ENCODE results near the gene SYNC.
"Not testable (repeated sequence)": the region's sequence is repeated elsewhere in the genome, so short reads cannot be mapped to it uniquely, and the experiment has no call there.

Gene SYNC

DNA sequence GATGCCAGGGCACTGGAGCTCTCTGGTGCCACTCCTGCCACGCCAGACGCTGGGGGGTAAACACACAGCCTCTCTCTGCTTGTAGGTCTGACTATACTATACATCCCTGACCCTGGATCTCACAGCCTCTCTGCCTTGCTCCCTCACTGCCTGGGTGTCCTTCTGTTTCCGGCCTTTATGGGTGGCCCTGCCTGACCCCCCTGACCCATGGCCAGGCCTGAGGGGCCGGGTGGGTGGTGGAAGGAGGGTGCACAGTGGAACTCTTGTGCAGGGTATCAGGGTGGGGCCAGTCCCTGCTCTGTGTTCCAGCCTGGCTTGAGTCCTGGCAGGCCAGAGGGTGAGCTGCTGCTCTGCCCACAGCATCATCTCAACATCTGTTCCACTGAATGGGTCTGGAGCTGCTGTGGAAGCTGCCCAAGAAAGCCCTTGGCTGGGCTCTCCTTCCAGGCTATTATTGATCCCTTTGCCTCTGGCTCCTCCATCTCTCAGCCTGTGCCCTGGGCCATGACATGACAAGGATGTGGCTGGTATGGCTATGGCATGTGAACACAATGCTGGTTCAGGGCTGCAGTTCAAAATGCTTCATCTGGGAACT is 17.2 kb upstream of the SYNC start:
- WGBS (ENCODE audit: insufficient coverage, insufficient read length) = no CpG with 5 or more reads among the region's 4 CpGs
- peaks cover 6% of the 10 kb centered on the region for H3K4me1 ChIP-seq (ENCODE audit: control insufficient read depth, insufficient read depth, low read length)
- H3K4me3 ChIP-seq (ENCODE audit: low read length) = no peak overlapping the region
- no peak overlapping the region for H3K27ac ChIP-seq (ENCODE audit: low read length)
- H3K9me3 ChIP-seq (ENCODE audit: control insufficient read depth, insufficient read depth, low read length) = no peaks in the 10 kb centered on the region
- H3K27me3 ChIP-seq (ENCODE audit: control insufficient read depth, insufficient read depth, low read length) = no peaks in the 10 kb centered on the region
- H3K36me3 ChIP-seq (ENCODE audit: control insufficient read depth, insufficient read depth, low read length) = no peaks in the 10 kb centered on the region
- no peak for DNase-seq (ENCODE audit: low read depth, low spot score)

DNA sequence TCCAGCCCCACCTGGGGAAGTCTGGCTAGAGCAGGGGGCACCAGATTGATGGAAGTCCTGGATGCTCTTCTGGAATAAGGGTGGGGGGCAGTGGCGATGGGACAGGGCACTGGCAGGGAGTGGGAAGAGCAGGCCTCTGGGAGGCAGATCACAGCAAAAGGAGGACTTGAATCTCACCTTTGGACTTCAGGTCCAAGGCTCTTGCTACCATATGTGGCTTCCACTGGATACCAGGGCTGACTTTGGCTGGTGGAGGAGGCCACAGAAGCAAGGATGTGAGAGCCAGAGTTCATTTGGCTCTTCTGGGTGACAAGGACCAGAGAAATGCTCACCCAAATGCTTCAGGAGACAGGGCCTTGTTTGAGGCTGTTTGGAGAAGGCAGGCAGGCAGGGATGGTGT is 16.0 kb upstream of the SYNC start:
- Histone ChIP-seq H3K4me1 (ENCODE audit: control insufficient read depth, insufficient read depth, low read length) (peaks cover 3% of the 10 kb centered on the region; the same call in 1 of the 2 replicates), H3K36me3 (ENCODE audit: control insufficient read depth, insufficient read depth, low read length) (no peaks in the 10 kb centered on the region), H3K27me3 (ENCODE audit: control insufficient read depth, insufficient read depth, low read length) (no peaks in the 10 kb centered on the region), H3K4me3 (ENCODE audit: low read length) (no peak overlapping the region), H3K9me3 (ENCODE audit: control insufficient read depth, insufficient read depth, low read length) (no peaks in the 10 kb centered on the region), H3K27ac (ENCODE audit: low read length) (no peak overlapping the region)
- no peak for DNase-seq (ENCODE audit: low read depth, low spot score)
- no CpG with 5 or more reads among the region's 1 CpG for WGBS (ENCODE audit: insufficient coverage, insufficient read length)

DNA sequence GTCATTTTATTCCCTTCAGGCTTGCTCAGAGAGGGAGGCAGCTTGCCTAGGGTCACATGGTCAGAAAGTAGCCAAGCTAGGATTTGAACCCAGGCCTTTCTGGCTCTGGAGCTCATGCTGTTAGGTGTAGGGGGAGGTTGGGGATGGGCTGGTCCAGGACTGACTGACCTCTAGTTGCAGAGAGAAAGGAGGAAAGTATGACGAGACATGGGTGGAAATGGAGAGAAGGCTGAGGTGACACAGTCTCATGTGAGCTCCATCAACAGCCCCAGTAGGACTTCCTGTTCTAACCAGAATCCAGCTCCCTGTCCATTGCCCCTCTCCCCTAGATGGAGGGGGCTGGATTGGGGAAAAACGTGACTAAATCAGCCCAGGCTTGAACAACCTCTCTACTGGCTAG is 15.5 kb upstream of the SYNC start:
- H3K27me3 ChIP-seq (ENCODE audit: control insufficient read depth, insufficient read depth, low read length) = no peaks in the 10 kb centered on the region
- no peaks in the 10 kb centered on the region for H3K36me3 ChIP-seq (ENCODE audit: control insufficient read depth, insufficient read depth, low read length)
- WGBS (ENCODE audit: insufficient coverage, insufficient read length) = no CpG with 5 or more reads among the region's 2 CpGs
- H3K27ac ChIP-seq (ENCODE audit: low read length) = no peak overlapping the region
- no peak overlapping the region for H3K4me3 ChIP-seq (ENCODE audit: low read length)
- no peak for DNase-seq (ENCODE audit: low read depth, low spot score)
- no peaks in the 10 kb centered on the region for H3K9me3 ChIP-seq (ENCODE audit: control insufficient read depth, insufficient read depth, low read length)
- peaks cover 3% of the 10 kb centered on the region; the same call in 1 of the 2 replicates for H3K4me1 ChIP-seq (ENCODE audit: control insufficient read depth, insufficient read depth, low read length)

DNA sequence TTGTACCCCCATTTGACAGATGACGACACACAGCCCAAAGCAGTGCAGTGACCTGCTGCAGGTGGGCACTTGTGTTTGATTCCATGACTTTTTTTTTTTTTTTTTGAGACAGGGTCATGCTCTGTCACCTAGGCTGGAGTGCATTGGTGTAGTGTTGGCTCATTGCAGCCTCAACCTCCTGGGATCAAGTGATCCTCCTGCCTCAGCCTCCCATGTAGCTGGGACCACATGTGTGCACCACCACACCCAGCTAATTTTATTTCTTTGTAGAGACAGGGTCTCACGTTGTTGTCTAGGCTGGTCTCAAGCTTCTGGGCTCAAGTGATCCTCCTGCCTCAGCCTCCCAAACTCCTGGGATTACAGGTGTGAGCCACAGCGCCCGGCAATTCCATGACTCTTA is 14.9 kb upstream of the SYNC start:
- no CpG with 5 or more reads among the region's 4 CpGs for WGBS (ENCODE audit: insufficient coverage, insufficient read length)
- Histone ChIP-seq H3K4me3 (ENCODE audit: low read length) (no peak overlapping the region), H3K4me1 (ENCODE audit: control insufficient read depth, insufficient read depth, low read length) (peaks cover 3% of the 10 kb centered on the region; the same call in 1 of the 2 replicates), H3K27me3 (ENCODE audit: control insufficient read depth, insufficient read depth, low read length) (no peaks in the 10 kb centered on the region), H3K27ac (ENCODE audit: low read length) (no peak overlapping the region), H3K9me3 (ENCODE audit: control insufficient read depth, insufficient read depth, low read length) (no peaks in the 10 kb centered on the region), H3K36me3 (ENCODE audit: control insufficient read depth, insufficient read depth, low read length) (no peaks in the 10 kb centered on the region)
- no peak for DNase-seq (ENCODE audit: low read depth, low spot score)

DNA sequence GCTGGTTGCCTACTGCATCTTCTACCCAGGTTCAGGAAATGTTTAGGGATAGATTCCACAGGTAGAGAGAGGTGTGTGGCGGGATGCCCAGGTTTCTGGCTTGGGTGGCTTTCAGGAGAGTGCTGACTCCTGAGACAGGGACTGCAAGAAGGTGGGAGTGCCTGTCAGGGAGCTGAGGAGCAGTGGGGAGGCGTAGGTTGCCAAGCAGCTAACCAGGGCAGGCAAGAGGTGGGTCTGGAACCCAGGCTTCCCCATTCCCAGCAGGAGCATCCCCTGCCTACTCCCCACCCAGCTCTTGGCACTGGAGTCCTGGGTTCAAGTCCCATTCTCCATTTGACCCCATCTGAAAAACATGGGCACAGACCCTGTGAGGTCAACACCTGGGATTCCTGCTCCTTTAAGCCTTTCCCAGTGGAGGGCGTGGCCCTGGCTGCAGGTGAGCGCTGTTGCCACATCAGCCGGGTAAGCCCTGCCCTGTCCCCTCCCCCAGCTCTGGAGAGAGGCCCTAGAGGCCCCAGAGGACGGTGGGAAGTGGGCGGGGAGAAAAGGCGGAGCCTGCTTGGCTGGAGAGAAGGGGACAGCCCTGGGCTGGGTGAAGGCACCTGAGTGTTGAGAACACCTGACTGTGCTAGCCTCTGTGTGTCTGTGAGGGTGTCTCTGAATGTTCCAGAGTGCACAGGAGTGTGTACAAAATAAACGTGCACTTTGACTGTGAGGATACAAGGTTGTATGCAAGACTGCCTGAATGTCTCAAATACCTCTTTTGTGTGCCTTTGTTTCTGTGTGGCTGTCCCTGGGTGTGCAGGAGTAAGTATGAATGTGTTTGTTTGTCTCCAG is 14.0 kb upstream of the SYNC start:
- H3K9me3 ChIP-seq (ENCODE audit: control insufficient read depth, insufficient read depth, low read length) = no peaks in the 10 kb centered on the region
- H3K27me3 ChIP-seq (ENCODE audit: control insufficient read depth, insufficient read depth, low read length) = no peaks in the 10 kb centered on the region
- no peak overlapping the region for H3K4me3 ChIP-seq (ENCODE audit: low read length)
- H3K36me3 ChIP-seq (ENCODE audit: control insufficient read depth, insufficient read depth, low read length) = no peaks in the 10 kb centered on the region
- no CpG with 5 or more reads among the region's 9 CpGs for WGBS (ENCODE audit: insufficient coverage, insufficient read length)
- H3K4me1 ChIP-seq (ENCODE audit: control insufficient read depth, insufficient read depth, low read length) = peaks cover 3% of the 10 kb centered on the region; the same call in 1 of the 2 replicates
- H3K27ac ChIP-seq (ENCODE audit: low read length) = no peak overlapping the region
- DNase-seq (ENCODE audit: low read depth, low spot score) = peak; percentile 98

DNA sequence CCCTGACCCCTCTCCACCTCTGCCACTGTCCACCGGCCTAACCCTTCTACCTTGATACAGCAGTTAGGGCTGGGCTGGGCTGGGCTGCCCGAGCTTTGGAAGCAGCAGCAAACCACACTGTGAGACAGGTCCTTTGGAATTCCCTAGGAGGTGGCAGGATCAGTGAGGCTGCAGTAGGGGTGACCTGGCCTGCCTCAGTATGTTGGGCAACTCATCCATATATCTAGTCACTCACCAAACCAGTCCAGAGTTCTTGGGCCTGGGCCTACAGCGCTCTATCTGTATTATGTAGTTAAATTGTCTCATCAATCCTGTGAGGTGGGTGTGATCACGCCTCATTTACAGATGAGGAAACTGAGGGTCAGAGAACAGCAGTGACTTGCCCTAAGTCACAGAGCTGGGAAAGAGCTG is 13.3 kb upstream of the SYNC start:
- no CpG with 5 or more reads among the region's 4 CpGs for WGBS (ENCODE audit: insufficient coverage, insufficient read length)
- no peak for DNase-seq (ENCODE audit: low read depth, low spot score)
- Histone ChIP-seq H3K27ac (ENCODE audit: low read length) (no peak overlapping the region), H3K4me3 (ENCODE audit: low read length) (no peak overlapping the region), H3K4me1 (ENCODE audit: control insufficient read depth, insufficient read depth, low read length) (peaks cover 3% of the 10 kb centered on the region; the same call in 1 of the 2 replicates), H3K9me3 (ENCODE audit: control insufficient read depth, insufficient read depth, low read length) (no peaks in the 10 kb centered on the region), H3K36me3 (ENCODE audit: control insufficient read depth, insufficient read depth, low read length) (no peaks in the 10 kb centered on the region), H3K27me3 (ENCODE audit: control insufficient read depth, insufficient read depth, low read length) (no peaks in the 10 kb centered on the region)

DNA sequence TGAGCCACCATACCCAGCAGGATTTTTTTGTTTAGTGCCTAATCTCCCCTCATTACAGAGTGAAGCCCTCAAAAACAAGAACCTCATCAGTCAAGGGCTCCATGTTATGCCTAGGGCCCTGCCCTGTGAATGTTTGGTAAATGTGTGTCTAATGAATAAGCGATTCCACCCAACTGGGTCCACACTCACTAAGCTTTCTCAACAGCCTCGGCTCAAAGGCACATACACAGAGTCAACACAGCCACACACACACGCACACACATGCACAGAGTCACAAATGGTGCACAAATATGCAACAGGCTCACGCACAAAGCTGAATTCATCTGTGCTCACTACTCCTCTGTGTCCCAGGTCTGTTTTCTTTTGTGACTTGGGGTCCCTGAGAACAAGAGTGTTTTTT is 11.7 kb upstream of the SYNC start:
- no peaks in the 10 kb centered on the region for H3K27me3 ChIP-seq (ENCODE audit: control insufficient read depth, insufficient read depth, low read length)
- DNase-seq (ENCODE audit: low read depth, low spot score) = no peak
- no CpG with 5 or more reads among the region's 4 CpGs for WGBS (ENCODE audit: insufficient coverage, insufficient read length)
- no peak overlapping the region for H3K4me3 ChIP-seq (ENCODE audit: low read length)
- H3K36me3 ChIP-seq (ENCODE audit: control insufficient read depth, insufficient read depth, low read length) = no peaks in the 10 kb centered on the region
- no peak overlapping the region for H3K27ac ChIP-seq (ENCODE audit: low read length)
- H3K9me3 ChIP-seq (ENCODE audit: control insufficient read depth, insufficient read depth, low read length) = no peaks in the 10 kb centered on the region
- H3K4me1 ChIP-seq (ENCODE audit: control insufficient read depth, insufficient read depth, low read length) = peaks cover 3% of the 10 kb centered on the region; the same call in 1 of the 2 replicates

DNA sequence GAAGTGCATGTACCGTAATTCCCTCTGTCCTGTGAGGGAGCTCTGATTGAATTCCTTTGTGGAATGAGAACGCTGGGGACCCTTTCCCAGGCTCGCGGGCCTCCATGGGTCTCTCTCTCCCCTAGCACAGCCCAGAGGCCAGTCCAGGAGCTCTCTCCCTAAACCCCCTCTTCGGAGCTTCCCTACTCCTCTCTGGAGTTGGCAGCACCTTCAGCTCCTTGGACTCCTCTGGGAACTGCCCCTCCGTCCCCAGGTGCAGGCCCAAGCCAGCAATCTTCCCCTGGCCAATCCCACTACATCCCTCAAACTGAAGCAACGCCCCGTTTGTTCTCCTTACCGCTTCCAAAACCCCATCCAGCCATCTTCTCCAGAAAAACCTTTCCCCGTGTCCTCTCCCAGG is 10.5 kb upstream of the SYNC start:
- WGBS (ENCODE audit: insufficient coverage, insufficient read length) = no CpG with 5 or more reads among the region's 10 CpGs
- H3K4me3 ChIP-seq (ENCODE audit: low read length) = no peak overlapping the region
- H3K4me1 ChIP-seq (ENCODE audit: control insufficient read depth, insufficient read depth, low read length) = peaks cover 3% of the 10 kb centered on the region; the same call in 1 of the 2 replicates
- no peaks in the 10 kb centered on the region for H3K36me3 ChIP-seq (ENCODE audit: control insufficient read depth, insufficient read depth, low read length)
- no peaks in the 10 kb centered on the region for H3K27me3 ChIP-seq (ENCODE audit: control insufficient read depth, insufficient read depth, low read length)
- H3K9me3 ChIP-seq (ENCODE audit: control insufficient read depth, insufficient read depth, low read length) = no peaks in the 10 kb centered on the region
- H3K27ac ChIP-seq (ENCODE audit: low read length) = no peak overlapping the region
- no peak for DNase-seq (ENCODE audit: low read depth, low spot score)

DNA sequence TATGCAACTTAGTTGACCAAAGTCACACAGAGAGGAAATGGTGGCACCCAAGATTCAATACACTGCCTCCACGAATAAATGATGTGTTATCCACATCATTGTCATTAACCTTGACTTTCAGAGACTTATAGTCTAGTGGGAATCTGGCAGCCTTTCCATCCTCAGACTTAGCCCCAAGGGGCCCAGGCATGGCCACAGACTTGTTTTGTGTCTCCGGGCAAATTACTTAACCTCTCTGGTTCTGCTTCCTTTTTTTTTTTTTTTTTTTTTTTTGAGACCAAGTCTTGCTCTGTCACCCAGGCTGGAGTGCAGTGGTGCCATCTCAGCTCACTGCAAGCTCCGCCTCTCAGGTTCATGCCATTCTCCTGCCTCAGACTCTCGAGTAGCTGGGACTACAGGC is 8.7 kb upstream of the SYNC start:
- not testable (repeated sequence) for H3K36me3 ChIP-seq (ENCODE audit: control insufficient read depth, insufficient read depth, low read length); H3K4me3 ChIP-seq (ENCODE audit: low read length); DNase-seq (ENCODE audit: low read depth, low spot score); H3K27ac ChIP-seq (ENCODE audit: low read length); H3K9me3 ChIP-seq (ENCODE audit: control insufficient read depth, insufficient read depth, low read length); H3K4me1 ChIP-seq (ENCODE audit: control insufficient read depth, insufficient read depth, low read length); H3K27me3 ChIP-seq (ENCODE audit: control insufficient read depth, insufficient read depth, low read length)
- no CpG with 5 or more reads among the region's 4 CpGs for WGBS (ENCODE audit: insufficient coverage, insufficient read length)

DNA sequence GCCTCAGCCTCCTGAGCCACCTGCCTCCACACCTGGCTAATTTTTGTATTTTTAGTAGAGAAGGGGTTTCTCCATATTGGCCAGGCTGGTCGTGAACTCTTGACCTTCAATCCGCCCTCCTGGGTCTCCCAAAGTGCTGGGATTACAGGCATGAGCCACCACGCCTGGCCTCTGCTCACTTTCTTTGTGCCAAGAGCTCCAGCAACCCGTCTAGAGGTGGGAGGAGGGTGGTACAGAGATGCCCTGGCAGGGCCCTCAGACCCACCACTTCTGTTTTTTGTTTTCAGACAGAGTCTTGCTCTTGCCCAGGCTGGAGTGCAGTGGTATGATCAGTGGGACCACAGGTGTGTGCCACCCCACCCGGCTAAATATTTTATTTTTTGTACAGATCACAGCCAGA is 6.9 kb upstream of the SYNC start:
- Histone ChIP-seq H3K4me1 (ENCODE audit: control insufficient read depth, insufficient read depth, low read length) (no peaks in the 10 kb centered on the region), H3K27me3 (ENCODE audit: control insufficient read depth, insufficient read depth, low read length) (no peaks in the 10 kb centered on the region), H3K4me3 (ENCODE audit: low read length) (no peak overlapping the region), H3K9me3 (ENCODE audit: control insufficient read depth, insufficient read depth, low read length) (no peaks in the 10 kb centered on the region), H3K27ac (ENCODE audit: low read length) (no peak overlapping the region), H3K36me3 (ENCODE audit: control insufficient read depth, insufficient read depth, low read length) (no peaks in the 10 kb centered on the region)
- DNase-seq (ENCODE audit: low read depth, low spot score) = no peak
- WGBS (ENCODE audit: insufficient coverage, insufficient read length) = no CpG with 5 or more reads among the region's 5 CpGs

Measured in iPS DF 6.9 (cell line).